ENCODE measurements around the gene GALNT9.

GALNT9 gene

DNA sequence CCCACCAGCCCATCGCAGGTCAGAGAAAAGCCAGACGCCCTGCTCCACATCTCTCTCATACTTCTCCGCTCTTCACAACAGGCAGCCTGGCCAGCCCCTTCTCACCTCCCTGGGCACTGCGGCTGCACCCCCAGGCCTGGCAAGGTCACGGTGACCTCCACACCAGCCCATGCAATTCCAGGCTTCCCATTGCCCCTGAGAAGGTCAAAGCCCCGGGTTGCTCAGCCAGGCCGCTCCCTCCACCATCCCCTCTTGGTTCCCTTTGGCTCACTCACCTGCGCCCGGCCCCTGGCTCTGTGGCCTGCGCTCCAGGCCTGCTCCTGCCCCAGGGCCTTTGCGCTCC is 55.4 kb downstream of the GALNT9 start:
- TF ChIP-seq CTCF (conservative IDR thresholded peaks at IDR 0.05; ENCODE audit: control insufficient read depth, insufficient read depth, low read depth, low read length), result no peak
- H3K4me3 ChIP-seq (ENCODE audit: control insufficient read depth, low read depth, low read length), result no peak overlapping the region
- DNase-seq (ENCODE audit: low read depth), result no peak

DNA sequence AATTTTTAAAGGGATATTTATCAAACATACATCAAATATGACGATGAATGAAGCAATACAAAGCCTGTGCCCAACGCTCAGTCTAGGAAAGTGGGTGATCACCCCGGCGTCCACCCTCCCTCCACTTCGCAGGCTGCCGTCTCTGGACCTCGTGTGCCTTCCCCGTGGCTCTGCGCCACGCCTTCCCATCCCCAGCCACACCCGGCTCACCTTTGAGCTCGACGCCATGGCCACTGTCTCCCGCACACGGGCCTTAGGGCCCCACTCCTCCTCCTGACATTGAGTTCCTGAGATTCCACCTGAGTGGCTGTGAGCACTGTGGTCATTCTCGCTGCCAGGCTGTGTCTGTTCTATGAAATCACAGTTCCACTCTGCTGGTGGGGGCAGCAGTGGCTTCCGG is 56.7 kb downstream of the GALNT9 start:
- DNase-seq (ENCODE audit: low read depth), result no peak
- no peak for TF ChIP-seq CTCF (conservative IDR thresholded peaks at IDR 0.05; ENCODE audit: control insufficient read depth, insufficient read depth, low read depth, low read length)
- no peak overlapping the region for H3K4me3 ChIP-seq (ENCODE audit: control insufficient read depth, low read depth, low read length)

DNA sequence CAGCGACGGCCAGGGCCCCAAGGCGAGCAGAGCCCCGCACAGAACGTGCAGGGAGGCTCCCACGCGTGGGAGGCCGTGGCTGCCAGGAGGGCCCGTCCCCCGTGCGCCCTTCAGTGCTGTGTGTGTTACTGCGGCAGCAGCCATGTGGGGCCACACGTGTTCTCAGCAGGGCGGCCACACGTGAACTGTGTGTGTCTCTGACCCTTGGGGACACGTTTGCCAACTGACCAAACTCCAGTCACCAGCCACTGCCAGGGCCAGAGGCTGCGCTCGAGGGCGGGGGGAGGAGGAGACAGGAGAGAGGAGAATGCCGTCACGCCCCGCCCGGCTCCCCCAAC is 57.7 kb downstream of the GALNT9 start:
- H3K4me3 ChIP-seq (ENCODE audit: control insufficient read depth, low read depth, low read length), result no peak overlapping the region
- DNase-seq (ENCODE audit: low read depth), result no peak
- TF ChIP-seq CTCF (conservative IDR thresholded peaks at IDR 0.05; ENCODE audit: control insufficient read depth, insufficient read depth, low read depth, low read length), result no peak

- TF ChIP-seq CTCF (conservative IDR thresholded peaks at IDR 0.05; ENCODE audit: control insufficient read depth, insufficient read depth, low read depth, low read length), result no peak
- DNase-seq (ENCODE audit: low read depth), result no peak
These were observed 58.2 kb downstream of the GALNT9 start for GRCh38 chr12:132270969-132271754.

DNA sequence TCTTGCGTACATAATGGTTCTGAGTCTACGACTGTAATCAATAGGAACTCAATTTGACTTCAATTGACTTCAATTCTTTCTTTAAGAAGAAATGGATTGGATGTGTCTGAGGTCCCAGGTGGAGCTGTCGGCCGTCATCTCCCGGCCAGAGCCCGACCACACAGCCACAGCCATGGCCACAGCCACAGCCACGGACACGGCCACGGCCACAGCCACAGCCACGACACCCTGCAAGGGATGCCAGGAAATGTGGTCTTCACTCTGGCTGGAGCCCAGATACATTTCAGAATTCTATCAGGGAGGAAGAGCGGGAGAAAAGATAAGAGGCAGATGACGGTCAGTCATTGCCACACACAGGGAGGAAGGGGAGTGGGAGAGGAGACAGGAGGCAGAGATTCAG is 58.9 kb downstream of the GALNT9 start:
- DNase-seq (ENCODE audit: low read depth), result no peak
- H3K4me3 ChIP-seq (ENCODE audit: control insufficient read depth, low read depth, low read length), result no peak overlapping the region
- TF ChIP-seq CTCF (conservative IDR thresholded peaks at IDR 0.05; ENCODE audit: control insufficient read depth, insufficient read depth, low read depth, low read length), result no peak

More at GRCh38 chr12:132270969-132271754, 58.2 kb downstream of the GALNT9 start:
- H3K4me3 ChIP-seq (ENCODE audit: control insufficient read depth, low read depth, low read length), result no peak overlapping the region

GRCh38 chr12:132269271-132269968 is 60.0 kb downstream of the GALNT9 start:
- no peak for TF ChIP-seq CTCF (conservative IDR thresholded peaks at IDR 0.05; ENCODE audit: control insufficient read depth, insufficient read depth, low read depth, low read length)
- DNase-seq (ENCODE audit: low read depth), result no peak
- H3K4me3 ChIP-seq (ENCODE audit: control insufficient read depth, low read depth, low read length), result no peak overlapping the region

Data from fibroblast of mammary gland (primary cell).